ENCODE measurements around the gene BICRA.
A peak's percentile ranks its signal among the peaks of the same experiment; 100 is the strongest.
"Not testable (repeated sequence)": the region's sequence is repeated elsewhere in the genome, so short reads cannot be mapped to it uniquely, and the experiment has no call there.

The BICRA gene

GRCh38 chr19:47716270-47716937 lies 107.5 kb downstream of the BICRA start:
- no peak for DNase-seq

GRCh38 chr19:47718415-47719046 lies 109.6 kb downstream of the BICRA start:
- not testable (repeated sequence) for DNase-seq

GRCh38 chr19:47719047-47719859 lies 110.3 kb downstream of the BICRA start:
- DNase-seq = no peak

GRCh38 chr19:47720669-47721422 lies 111.9 kb downstream of the BICRA start:
- no peak for DNase-seq

GRCh38 chr19:47723581-47723940 lies 114.6 kb downstream of the BICRA start:
- no peak for DNase-seq

GRCh38 chr19:47725759-47726401 lies 116.9 kb downstream of the BICRA start:
- DNase-seq = no peak

GRCh38 chr19:47726467-47726866 lies 117.5 kb downstream of the BICRA start:
- no peak for DNase-seq

GRCh38 chr19:47728295-47728694 lies 119.4 kb downstream of the BICRA start:
- DNase-seq = not testable (repeated sequence)

GRCh38 chr19:47729468-47729798 lies 120.5 kb downstream of the BICRA start:
- DNase-seq = no peak

GRCh38 chr19:47729799-47730520 lies 121.0 kb downstream of the BICRA start:
- DNase-seq = no peak

GRCh38 chr19:47730521-47730889 lies 121.6 kb downstream of the BICRA start:
- no peak for DNase-seq

- no peak for DNase-seq
Measured at GRCh38 chr19:47730910-47731309, 122.0 kb downstream of the BICRA start.

- no peak for DNase-seq
Measured at GRCh38 chr19:47735131-47735530, 126.2 kb downstream of the BICRA start.

GRCh38 chr19:47740866-47741519 lies 132.1 kb downstream of the BICRA start:
- no peak for DNase-seq

- no peak for DNase-seq
Measured at GRCh38 chr19:47741544-47742140, 132.7 kb downstream of the BICRA start.

- DNase-seq = no peak
Measured at GRCh38 chr19:47742634-47743033, 133.7 kb downstream of the BICRA start.

GRCh38 chr19:47745010-47745901 lies 136.3 kb downstream of the BICRA start, which contains the start of gene NOP53:
Gene NOP53 (plus strand): TSS chr19:47745546. CDS start chr19:47745560, 14 bp downstream.
- peak; percentile 84 for DNase-seq

GRCh38 chr19:47746129-47746528 lies 137.2 kb downstream of the BICRA start:
- DNase-seq = not testable (repeated sequence)

GRCh38 chr19:47749326-47749725 lies 140.4 kb downstream of the BICRA start:
- DNase-seq = no peak

- DNase-seq = no peak
Measured at GRCh38 chr19:47750752-47751151, 141.8 kb downstream of the BICRA start.

Measured in activated gamma-delta T cell (primary cell).